HG03432 (cell line): Measurements from ENCODE around the gene ABCA1.
"Not testable (repeated sequence)": the region's sequence is repeated elsewhere in the genome, so short reads cannot be mapped to it uniquely, and the experiment has no call there.

Source experiments
- ATAC-seq: cut with Tn5 transposase; IDR thresholded peaks from one replicate; pipeline ENCODE4 v1.9.1; 2021; ENCODE audit warnings: mild to moderate bottlenecking, moderate library complexity; ENCODE audit not compliant: unreplicated experiment

ABCA1 gene

DNA sequence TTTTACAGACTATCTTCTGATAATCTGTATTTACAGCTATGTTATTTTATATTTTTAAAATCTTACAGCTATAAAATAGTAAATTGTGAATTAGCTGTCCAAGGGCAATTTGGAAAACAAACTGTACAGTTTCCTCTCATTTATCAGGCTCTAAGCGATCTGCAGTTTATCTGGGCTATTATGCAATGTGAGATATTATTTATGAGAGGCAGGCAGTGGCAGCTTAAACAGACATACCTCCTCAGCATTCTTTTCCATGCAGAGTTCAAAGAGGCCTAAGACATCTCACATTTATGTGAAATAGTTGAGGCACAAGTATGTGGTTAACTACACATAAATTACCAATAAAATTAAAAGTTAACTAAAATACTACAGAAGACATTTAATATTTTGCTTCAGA lies 153.8 kb downstream of the ABCA1 start:
- no peak for ATAC-seq

DNA sequence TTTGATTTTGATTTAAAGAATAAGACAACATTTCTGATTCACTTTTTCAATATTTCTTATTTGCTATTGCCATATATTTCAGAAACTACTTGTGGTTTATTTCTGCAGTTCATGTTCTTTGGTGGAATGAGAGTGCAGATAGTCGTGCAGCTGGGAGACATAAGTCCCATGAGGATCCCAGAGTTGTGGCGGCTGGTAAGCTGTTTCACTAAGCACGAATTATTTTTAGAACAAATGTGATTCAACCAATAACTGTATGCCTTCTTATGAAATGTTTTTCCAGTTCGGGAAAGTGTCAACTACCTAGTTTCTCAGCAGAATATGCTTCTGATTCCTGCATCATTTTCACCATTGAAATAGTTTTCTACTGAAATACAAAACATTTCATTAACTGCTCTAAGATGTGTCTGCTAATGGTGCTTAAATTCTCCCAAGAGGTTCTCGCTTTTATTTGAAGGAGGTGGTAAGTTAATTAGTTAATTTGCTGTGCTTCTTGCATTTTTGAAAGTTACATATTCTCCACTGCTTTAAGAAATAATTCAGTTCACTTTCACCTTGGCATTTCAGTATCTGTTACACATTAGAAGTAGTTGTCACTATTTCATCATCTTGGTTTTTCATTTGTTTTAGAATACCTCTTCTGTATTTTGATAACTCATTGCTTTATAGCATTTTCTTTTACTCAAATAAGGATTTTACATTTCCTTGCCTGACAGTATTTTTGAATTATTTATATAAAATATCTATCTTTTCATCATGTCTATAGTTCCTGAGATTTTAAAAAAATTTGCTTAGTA lies 155.0 kb downstream of the ABCA1 start:
- ATAC-seq, result peak; percentile 40

DNA sequence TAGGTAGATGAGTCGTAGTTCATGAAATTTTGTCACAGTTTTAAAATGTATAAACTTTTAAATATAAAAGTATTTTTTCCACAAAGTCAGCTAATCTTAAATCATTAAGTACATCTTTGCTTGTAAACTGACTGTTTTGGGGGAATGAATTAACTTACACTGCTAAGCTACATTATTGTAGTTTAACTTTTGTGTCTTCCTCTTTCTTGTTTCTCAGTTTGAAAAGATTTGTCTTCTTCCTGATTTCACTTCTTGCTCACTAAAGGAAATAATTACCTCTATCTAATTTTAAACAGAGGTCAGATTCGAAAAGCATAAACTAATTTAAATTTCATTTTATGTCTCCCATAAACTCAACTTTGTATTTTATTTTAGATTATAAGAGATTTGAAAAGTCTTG lies 158.3 kb downstream of the ABCA1 start:
- ATAC-seq, result peak; percentile 37

DNA sequence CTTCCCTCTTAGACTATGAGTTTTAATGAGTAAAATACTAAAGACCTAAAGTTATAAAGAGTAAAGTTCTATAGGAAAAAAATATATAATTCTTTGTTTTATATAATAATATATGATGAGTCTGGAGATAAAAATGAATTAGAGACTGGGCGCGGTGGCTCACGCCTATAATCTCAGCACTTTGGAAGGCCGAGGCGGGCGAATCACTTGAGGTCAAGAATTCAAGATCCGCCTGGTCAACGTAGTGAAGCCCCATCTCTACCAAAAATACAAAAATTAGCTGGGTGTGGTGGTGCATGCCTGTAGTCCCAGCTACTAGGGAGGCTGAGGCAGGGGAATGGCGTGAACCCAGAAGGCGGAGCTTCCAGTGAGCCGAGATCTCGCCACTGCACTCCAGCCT lies 158.9 kb downstream of the ABCA1 start:
- not testable (repeated sequence) for ATAC-seq

DNA sequence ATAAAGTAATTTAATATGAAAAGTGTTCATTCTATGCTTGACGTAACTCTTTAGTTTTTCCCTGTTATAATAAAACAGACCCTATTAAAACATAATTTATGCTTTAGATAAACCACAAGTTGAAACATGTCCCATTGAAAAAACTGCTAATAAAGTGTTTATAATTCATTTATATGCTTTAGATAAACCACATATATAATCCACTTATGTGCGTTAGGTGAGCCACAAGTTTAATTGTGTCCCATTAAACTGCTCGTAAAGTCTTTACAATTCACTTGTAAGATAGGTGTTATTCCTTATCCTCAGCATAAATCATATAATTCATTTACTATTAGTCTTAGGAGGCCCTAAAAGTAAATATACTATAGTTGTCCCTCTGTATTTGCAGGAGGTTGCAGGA lies 160.4 kb downstream of the ABCA1 start:
- no peak for ATAC-seq

DNA sequence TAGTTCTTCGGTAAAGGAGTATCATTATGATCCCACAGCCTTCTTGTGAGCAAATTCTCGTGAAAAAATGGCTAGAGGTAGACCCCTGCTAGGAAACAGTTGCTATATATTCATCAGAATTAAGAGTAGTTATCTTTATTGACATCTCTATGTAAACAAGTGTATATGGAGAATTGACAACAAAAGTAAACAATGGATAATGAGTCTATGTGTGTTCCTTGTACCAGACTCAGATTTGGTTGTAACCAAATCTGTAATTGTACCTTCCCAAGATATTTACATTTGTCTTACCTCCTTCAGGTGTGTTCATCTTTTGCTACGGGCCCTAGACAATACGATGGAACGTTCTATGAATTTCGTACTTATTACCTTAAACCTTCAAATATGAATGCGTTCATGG lies 161.9 kb downstream of the ABCA1 start:
- ATAC-seq, result no peak

DNA sequence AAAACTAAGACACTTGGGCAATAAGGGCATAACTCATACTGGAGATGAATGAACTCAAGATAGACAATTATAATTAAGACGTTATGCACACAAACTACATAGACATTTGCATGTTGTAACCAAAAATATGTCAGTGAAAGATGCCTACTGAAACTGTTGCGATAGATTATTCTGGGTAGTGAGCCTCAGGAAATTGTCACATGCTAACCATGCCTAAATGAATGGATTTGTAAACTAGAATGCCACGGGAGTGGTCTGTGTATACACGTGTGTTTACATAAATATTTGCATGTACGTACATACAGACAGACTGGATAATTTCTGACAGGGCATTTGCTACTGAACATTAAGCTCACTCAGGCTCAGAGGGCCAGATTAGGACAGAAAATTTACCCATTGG lies 162.8 kb downstream of the ABCA1 start:
- ATAC-seq, result peak; percentile 31

DNA sequence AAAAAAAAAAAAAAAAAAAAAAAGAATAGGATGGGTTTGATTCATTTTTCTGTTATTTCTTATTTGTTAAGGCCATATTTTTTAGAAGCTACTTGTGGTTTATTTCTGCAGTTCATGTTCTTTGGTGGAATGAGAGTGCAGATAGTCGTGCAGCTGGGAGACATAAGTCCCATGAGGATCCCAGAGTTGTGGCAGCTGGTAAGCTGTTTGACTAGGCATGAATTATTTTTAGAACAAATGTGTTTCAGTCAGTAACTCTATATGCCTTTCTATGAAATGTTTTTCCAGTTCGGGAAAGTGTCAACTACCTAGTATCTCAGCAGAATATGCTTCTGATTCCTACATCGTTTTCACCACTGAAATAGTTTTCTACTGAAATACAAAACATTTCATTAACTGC lies 169.0 kb downstream of the ABCA1 start:
- ATAC-seq, result peak; percentile 47

DNA sequence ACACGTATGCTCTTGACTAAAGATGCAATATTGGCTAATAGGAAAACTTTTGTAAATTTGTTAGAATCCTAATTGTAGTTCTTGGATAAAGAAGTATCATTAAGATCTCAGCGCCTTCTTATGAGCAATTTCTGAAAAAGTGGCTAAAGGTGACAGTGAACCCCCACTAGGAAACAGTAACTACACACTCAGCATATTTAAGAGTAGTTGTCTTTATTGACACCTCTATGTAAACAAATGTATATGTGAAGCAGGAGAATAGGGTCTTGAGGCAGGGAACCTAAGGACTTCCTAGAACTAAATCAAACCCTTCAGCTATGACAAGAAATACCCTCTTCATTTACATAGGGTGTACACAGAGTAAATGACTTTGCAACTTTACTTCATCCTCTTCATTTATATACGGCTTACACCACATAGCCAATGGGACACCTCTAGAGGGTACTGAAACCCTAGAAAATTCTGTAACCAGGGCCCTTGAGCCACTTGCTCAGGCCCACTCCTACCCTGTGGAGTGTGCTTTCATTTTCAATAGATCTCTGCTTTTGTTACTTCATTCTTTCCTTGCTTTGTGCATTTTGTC lies 177.7 kb downstream of the ABCA1 start:
- ATAC-seq, result peak; percentile 13

DNA sequence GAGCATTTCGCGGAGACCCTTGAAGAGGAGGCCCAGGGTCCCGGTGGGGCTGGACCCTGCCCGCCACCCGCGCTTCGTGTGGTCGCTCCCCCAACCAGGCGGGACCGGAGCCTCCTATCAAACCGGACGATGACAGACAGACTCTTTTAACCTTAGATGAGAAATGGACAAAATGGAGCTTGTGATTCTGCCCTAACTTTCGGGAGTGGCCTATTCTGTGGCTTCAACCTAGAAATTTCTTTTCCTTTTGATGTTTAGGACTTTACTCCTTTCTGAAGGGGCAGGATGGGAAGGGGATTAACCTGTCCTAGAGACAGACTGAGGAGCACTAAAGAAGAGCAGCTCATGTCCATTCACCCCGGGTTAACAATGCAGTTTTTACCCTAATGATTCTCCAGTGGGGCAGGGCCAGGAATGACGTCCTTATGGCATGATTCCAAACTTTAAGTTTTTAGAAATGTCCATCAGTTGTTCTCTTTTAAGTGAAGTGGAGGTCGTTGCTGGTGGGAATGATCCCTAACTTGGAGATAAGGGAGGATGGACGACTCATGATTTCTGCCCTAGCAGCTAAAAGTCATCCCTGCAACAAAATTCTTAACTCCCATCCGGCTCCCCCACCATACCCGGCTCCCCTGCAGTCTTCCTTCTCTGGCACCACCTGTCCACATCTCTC lies 179.5 kb downstream of the ABCA1 start:
- no peak for ATAC-seq

DNA sequence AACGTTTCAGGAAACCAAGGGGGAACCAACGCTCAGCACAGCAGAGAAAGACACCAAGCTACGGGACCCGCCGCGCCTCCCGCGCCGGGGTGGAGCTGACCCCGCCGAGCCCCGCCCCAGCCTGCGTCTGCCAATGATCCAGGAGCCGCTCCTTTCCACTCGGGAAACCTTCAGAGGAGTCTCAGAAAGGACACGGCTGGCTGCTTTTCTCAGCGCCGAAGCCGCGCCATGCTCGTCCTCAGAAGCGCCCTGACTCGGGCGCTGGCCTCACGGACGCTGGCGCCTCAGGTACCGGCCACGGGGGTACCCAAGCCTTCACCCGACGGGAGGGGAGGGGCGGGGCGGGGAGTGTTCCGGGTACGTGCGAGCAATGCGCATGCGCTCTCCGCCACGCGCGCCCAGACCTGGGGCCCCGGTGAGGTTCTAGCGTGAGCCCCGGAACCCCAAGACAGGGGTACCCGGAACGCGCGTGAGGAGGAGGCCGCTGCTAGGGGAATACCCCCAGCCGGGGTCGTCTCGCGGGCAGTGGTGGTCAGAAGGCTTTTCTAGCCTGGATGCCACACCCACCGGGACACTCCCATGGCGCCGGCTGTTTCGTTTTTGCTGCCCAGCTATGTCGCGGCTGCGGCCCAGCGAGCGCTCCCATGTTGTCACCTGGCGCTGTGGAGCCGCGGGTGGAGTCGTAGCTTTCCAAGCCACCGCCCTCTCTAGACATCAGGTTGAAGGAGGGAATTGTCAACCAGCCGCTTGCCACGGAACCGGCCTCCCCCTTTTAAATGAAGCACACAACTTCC lies 180.2 kb downstream of the ABCA1 start, which contains the start of gene NIPSNAP3A:
Gene NIPSNAP3A, plus strand, starts transcription at position 119 of the 794 bp plus-strand sequence. Its CDS starts 110 bp downstream, at position 229.
- peak; percentile 92 for ATAC-seq

DNA sequence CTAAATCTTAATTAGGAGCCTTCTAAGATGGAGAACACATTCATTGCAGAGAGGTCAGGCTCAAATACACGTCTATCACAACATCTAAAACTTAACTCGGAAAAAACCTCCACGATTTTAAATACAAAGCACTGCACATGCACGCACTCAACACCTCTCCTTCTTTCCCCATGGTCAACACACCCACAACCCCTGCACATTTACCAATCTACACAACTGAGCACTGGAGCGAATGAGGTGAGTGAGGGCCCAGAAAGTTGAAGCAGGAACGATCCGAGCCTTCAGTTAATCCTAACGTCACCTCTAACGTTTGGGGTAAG lies 180.8 kb downstream of the ABCA1 start:
- ATAC-seq, result peak; percentile 29

DNA sequence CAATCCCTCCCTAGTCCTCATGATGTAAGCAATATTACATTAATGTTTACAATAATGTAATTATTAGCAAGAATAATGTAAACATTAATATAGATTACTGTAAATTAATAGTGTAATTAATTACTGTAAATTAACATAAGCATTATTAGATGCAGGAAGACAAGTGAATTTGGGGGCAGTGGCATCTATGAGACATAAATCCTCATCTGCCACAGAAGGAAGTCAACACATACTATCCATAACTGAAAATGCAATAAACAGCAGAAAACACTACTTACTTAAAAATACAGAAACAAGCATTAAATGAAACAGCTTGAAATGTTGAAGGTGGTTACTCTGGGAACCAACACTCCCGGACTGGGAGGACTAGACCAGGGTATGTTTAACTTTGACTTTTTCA lies 181.2 kb downstream of the ABCA1 start:
- ATAC-seq, result no peak

DNA sequence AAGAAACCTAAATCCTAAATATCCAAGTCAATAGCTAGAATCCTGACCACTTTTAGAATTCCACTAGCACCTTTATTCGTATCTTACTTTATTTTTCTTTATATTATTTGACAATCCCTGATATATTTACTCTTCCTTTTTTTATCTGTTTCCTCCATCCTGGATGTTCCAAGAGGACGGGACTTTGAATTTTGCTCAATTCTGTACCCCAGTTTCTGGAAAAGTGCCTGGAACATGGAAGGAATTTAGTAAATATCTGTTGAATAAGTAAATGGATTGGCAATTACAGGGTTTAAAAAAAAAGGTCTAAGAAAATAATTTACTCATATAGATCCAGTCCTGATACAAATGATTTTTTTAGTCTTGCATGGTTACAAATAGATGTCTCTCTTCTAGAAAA lies 181.7 kb downstream of the ABCA1 start:
- ATAC-seq, result no peak

DNA sequence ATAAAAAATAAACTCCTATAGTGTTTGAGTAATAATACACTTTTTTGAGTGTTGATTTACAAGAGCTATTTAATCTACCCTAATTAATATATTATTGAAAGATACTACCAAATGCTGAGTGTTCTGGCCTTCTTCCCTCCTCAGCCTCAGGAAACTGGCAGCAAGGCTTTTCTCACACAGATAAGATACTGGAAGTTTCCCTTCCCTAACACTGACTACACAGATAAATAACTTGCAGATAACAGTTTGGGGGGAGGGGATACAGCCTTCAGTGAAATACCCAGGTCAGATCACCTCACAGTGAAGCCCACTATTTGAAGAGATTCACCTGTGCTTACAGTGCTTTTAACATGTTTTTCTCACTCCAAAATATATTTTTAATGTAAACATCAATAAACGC lies 182.1 kb downstream of the ABCA1 start:
- ATAC-seq, result no peak

DNA sequence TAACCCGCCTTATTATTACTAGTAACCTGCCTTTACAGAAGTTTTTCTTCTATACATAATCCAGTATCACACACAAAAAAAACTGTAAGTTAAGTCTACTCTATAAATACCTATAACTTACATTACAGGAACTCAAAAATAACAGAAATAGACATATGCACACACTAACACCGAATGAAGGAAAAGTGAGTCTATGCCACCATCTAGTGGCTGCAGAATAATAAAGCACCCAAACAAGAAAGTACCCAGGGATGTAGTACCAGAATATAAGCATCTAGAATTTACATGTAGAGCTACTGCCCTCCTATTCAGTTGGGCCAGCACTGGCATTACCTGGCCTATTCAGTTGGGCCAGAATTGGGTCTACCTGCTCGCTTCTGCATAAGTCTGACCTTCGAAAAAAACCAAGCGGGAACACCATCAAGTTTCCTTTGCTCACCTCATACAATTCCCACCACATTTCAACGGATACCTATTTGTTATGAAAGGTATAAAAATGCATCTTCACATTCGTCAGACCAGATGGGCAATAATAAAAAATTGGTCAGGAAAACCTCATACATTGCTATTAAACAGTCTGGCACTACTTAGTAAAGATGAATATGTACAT lies 184.5 kb downstream of the ABCA1 start:
- ATAC-seq, result peak; percentile 30

DNA sequence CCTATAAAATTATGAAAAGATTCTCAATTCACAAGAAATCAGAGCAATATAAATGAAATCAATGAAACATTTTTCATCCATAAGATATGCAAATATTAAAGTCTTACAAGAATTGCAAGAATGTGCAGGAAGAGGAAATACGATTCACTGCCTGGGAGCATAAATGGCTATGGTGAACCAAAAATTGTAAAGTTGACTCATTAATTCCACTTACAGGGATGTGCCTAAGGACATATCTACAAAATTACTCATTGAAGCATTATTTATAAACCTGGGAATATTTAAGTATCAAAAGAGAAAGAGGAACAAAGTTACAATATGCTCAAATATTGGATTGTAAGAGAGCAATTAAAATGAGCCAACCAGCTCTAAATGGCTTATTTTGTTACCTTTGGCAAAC lies 187.3 kb downstream of the ABCA1 start:
- ATAC-seq, result no peak

DNA sequence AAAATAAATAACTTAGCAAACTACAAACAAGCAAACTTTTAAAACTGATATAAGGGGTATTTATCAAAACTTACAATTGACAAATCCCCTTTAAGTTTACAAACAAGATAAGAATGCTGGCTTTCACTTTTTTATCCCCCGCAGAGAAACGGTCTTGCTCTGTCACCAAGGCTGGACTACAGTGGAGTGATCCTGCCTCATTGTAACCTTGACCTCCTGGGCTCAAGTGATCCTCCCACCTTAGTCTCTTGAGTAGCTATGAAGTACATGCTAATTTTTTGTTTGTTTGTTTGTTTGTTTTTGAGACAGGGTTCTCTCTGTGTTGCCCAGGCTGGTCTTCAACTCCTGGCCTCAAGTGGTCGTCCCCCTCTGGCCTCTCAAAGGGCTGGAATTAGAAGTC lies 189.5 kb downstream of the ABCA1 start:
- no peak for ATAC-seq
